ENCODE data around the gene NBPF12.
"Not testable (repeated sequence)": the region's sequence is repeated elsewhere in the genome, so short reads cannot be mapped to it uniquely, and the experiment has no call there.

NBPF12 gene, protein sequence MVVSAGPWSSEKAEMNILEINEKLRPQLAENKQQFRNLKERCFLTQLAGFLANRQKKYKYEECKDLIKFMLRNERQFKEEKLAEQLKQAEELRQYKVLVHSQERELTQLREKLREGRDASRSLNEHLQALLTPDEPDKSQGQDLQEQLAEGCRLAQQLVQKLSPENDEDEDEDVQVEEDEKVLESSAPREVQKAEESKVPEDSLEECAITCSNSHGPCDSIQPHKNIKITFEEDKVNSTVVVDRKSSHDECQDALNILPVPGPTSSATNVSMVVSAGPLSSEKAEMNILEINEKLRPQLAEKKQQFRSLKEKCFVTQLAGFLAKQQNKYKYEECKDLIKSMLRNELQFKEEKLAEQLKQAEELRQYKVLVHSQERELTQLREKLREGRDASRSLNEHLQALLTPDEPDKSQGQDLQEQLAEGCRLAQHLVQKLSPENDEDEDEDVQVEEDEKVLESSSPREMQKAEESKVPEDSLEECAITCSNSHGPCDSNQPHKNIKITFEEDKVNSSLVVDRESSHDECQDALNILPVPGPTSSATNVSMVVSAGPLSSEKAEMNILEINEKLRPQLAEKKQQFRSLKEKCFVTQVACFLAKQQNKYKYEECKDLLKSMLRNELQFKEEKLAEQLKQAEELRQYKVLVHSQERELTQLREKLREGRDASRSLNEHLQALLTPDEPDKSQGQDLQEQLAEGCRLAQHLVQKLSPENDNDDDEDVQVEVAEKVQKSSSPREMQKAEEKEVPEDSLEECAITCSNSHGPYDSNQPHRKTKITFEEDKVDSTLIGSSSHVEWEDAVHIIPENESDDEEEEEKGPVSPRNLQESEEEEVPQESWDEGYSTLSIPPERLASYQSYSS (N-terminal part only)

DNA sequence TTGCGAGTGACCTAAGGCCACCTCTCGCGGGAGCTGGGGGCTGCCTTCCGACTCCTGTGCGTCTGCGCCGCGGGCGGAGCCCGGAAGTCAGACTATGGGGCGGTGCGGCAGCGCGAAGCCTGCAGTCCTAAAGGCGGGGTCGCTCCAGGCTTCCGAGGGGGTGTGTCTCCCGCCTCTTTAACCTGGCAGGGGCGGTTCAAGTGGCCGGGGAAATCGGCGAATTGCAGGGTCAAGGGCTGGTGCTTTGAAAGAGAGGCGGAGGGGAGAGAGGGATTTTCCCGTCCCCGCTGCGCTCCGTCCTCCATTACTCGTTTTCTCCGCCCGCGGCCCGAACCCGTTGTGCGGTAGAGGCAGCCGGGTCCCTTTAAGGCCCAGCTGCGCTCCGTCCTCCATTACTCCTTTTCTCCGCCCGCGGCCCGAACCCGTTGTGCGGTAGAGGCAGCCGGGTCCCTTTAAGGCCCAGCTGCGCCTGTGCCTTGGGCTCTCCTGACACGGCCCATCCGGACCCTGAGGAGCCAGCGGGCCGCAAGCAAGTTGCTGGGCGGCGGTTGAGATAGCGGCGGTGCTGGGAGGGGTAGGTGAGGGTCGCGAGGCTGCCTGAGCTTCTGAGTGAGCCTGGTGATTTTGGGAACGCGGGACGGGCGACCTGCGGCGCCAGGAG is at the start of gene NBPF12:
Gene NBPF12, plus strand, starts transcription at position 83 of the 661 bp plus-strand sequence. CDS start 21,820 bp downstream, outside the sequence.
- peak; percentile 74 for DNase-seq (ENCODE audit: low read depth)
- peak within 1 kb of the TSS; percentile 69 for H3K4me3 ChIP-seq (ENCODE audit: low read length)

- not testable (repeated sequence) for H3K4me3 ChIP-seq (ENCODE audit: low read length)
These were observed 46.8 kb upstream of the NBPF12 start for GRCh38 chr1:146891355-146891754.

GRCh38 chr1:146892331-146892730 is 45.8 kb upstream of the NBPF12 start:
- DNase-seq (ENCODE audit: low read depth); H3K4me3 ChIP-seq (ENCODE audit: low read length): not testable (repeated sequence)

More at GRCh38 chr1:146891355-146891754, 46.8 kb upstream of the NBPF12 start:
- not testable (repeated sequence) for DNase-seq (ENCODE audit: low read depth)

- not testable (repeated sequence) for DNase-seq (ENCODE audit: low read depth); H3K4me3 ChIP-seq (ENCODE audit: low read length)
These were observed 30.4 kb upstream of the NBPF12 start for GRCh38 chr1:146907565-146908261.

- peak; percentile 23 for DNase-seq (ENCODE audit: low read depth)
- H3K4me3 ChIP-seq (ENCODE audit: low read length) = not testable (repeated sequence)
These were observed 25.1 kb upstream of the NBPF12 start for GRCh38 chr1:146912975-146913374.

DNA sequence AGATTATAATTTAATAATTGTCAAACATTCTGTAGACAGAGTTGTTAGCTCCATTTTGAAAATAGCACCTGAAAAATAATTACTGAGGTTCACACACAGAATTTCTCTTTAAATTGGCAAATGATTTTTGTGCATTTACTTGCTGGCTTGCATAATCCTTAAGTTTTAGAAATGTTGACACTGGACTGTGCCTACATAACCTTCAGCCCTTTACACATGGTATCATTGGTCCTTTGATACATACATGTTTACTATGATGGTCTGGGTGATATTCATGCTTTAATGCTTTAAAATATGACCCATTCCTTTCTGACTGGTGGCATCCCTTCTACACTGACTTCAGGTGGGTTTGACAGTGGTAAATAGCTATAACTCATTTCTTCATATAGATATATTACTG is 17.3 kb upstream of the NBPF12 start:
- DNase-seq (ENCODE audit: low read depth); H3K4me3 ChIP-seq (ENCODE audit: low read length): not testable (repeated sequence)

DNA sequence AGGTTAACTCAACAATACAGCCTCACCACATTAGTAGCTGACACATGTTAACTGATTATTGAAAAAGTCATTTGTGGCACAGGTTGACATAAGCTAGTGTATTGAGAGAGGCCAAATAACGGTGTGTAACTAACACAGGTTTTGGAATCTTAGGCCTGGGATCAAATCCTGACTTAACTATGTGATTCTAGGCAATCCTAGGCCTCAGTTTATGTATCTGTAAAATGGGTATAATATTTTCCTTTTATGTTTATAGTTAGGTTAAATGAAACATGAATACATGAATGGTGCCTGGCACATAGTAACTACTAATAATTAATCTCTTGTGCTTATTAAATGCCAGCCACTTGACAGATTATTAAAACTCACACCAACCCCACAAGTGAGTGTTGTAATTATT is 15.5 kb upstream of the NBPF12 start:
- DNase-seq (ENCODE audit: low read depth); H3K4me3 ChIP-seq (ENCODE audit: low read length): not testable (repeated sequence)

GRCh38 chr1:146924106-146924505 is 14.0 kb upstream of the NBPF12 start:
- not testable (repeated sequence) for H3K4me3 ChIP-seq (ENCODE audit: low read length); DNase-seq (ENCODE audit: low read depth)

GRCh38 chr1:146926413-146926812 is 11.7 kb upstream of the NBPF12 start:
- not testable (repeated sequence) for H3K4me3 ChIP-seq (ENCODE audit: low read length); DNase-seq (ENCODE audit: low read depth)

GRCh38 chr1:146930225-146930624 is 7.9 kb upstream of the NBPF12 start:
- not testable (repeated sequence) for DNase-seq (ENCODE audit: low read depth)

DNA sequence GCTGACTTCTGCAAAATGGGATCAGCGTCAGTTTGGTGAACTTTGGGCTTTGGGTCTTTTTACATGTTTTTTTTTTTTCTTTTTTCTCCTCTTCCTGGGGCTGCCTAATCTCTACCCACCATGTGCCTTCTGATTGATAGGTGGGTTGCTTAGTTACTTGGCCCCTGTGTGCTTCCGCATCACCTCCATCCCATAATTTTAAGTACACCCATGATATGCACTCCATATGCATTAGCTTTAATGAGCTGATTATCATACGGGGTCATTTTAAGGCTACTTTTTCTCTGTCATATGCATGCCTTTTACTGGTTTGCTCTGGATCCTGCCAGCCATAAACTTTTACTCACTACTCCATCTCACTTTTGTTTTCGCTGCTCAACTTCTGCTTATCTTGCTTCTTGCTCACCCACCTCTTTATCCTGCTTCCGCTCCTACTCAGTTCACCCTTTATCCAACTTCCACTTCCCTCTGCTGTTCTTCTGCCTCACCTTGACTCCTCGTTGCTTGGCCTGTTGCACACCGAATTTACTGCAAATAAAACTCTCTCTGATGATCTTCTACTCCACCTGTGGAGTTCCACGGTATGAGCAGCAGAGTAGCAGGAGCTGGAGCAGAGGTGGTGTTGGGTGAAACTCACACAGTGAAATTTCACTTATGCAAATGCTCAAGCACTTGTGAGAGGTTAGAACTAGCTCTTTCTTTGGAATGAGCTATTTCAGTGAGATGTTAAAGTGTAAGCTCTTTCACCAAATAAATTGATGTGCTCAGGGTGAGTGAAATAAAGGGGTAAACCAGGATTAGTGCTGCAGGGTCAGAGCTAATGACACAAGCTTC is 3.5 kb upstream of the NBPF12 start:
- not testable (repeated sequence) for DNase-seq (ENCODE audit: low read depth); H3K4me3 ChIP-seq (ENCODE audit: low read length)

More at GRCh38 chr1:146930225-146930624, 7.9 kb upstream of the NBPF12 start:
- H3K4me3 ChIP-seq (ENCODE audit: low read length) = not testable (repeated sequence)

- DNase-seq (ENCODE audit: low read depth); H3K4me3 ChIP-seq (ENCODE audit: low read length): not testable (repeated sequence)
These were observed 662 bp upstream of the NBPF12 start for GRCh38 chr1:146937462-146937861.

- peak overlapping the region; percentile 69 for H3K4me3 ChIP-seq (ENCODE audit: low read length)
- DNase-seq (ENCODE audit: low read depth) = peak; percentile 11
These were observed 1.0 kb downstream of the NBPF12 start for GRCh38 chr1:146938927-146939786.

DNA sequence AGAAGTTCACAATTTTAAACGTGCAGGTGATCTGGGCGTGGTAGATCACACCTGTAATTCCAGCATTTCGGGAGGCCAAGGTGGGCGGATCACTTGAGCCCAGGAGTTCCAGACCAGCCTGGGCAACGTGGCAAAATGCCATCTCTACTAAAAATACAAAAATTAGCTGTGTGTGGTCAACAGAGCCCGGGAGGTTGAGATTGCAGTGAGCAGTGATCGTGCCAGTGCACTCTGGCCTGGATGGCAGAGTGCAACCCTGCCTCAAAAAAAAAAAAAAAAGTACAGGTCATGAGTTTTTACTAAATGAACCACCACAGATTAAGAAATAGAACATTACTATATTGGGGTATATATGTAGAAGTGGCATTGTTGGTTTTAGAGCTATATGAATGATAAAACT is 2.2 kb downstream of the NBPF12 start:
- not testable (repeated sequence) for H3K4me3 ChIP-seq (ENCODE audit: low read length); DNase-seq (ENCODE audit: low read depth)

- not testable (repeated sequence) for H3K4me3 ChIP-seq (ENCODE audit: low read length); DNase-seq (ENCODE audit: low read depth)
These were observed 5.3 kb downstream of the NBPF12 start for GRCh38 chr1:146943342-146943886.

GRCh38 chr1:146948127-146948526 is 10.0 kb downstream of the NBPF12 start:
- DNase-seq (ENCODE audit: low read depth); H3K4me3 ChIP-seq (ENCODE audit: low read length): not testable (repeated sequence)

GRCh38 chr1:146964340-146964739 is 26.2 kb downstream of the NBPF12 start:
- not testable (repeated sequence) for DNase-seq (ENCODE audit: low read depth); H3K4me3 ChIP-seq (ENCODE audit: low read length)

All from AG10803 (cell line).